Upper lobe of right lung (tissue), 1 donor: Measurements from ENCODE around the gene GGCX. TPM values are rescaled to one million over a fixed set of nuclear protein-coding genes. Genes with fewer than 3 reads are reported as not detected.
A peak's percentile ranks its signal among the peaks of the same experiment; 100 is the strongest.
"Not testable (repeated sequence)": the region's sequence is repeated elsewhere in the genome, so short reads cannot be mapped to it uniquely, and the experiment has no call there.

Experiments used
- ATAC-seq: fragments of 200-7000 bp; cut with Tn5 transposase; one replicate; pipeline ENCODE4 v1.9.1; 2020; ENCODE audit warnings: mild to moderate bottlenecking, moderate library complexity
- DNase-seq: peaks from one replicate; pipeline ENCODE4 v3.0.0-alpha.2; 2020
- H3K27ac ChIP-seq: fragments of 200-600 bp; one replicate; pipeline ENCODE4 v1.8.0; 2022
- H3K27me3 ChIP-seq: fragments of 200-600 bp; one replicate; pipeline ENCODE4 v1.8.0; 2022; ENCODE audit warnings: mild to moderate bottlenecking
- H3K36me3 ChIP-seq: fragments of 200-600 bp; one replicate; pipeline ENCODE4 v1.8.0; 2022
- H3K4me1 ChIP-seq: fragments of 200-600 bp; one replicate; pipeline ENCODE4 v1.8.0; 2022
- H3K4me3 ChIP-seq: fragments of 200-600 bp; one replicate; pipeline ENCODE4 v1.8.0; 2022; ENCODE audit warnings: mild to moderate bottlenecking
- H3K9me3 ChIP-seq: fragments of 200-600 bp; one replicate; pipeline ENCODE4 v1.8.0; 2022
- CTCF ChIP-seq: fragments of 200-600 bp; IDR thresholded peaks from one replicate; pipeline ENCODE4 v1.8.0; 2022; ENCODE audit warnings: antibody characterized with exemption
- intact Hi-C: fragments of 100-400 bp; cut with DNase I; formaldehyde crosslinking; loops from one replicate; pipeline ENCODE4 v1.11.0; 2022
- total RNA-seq: library from RNA; stranded (reverse); fragmentation: NEBNext Ultra II Directional; extraction: Animal tissue kit (Norgen Biotek cat#: 25700); gene quantifications from one replicate; pipeline ENCODE4 v1.2.1, GENCODE V29; 2021
- donor health status: DM: no; HTN: yes; CAD: no; lungs with severe emphysema.

Gene GGCX
- total RNA-seq, 1 donor from 2014 or later, result 73.2 TPM

DNA sequence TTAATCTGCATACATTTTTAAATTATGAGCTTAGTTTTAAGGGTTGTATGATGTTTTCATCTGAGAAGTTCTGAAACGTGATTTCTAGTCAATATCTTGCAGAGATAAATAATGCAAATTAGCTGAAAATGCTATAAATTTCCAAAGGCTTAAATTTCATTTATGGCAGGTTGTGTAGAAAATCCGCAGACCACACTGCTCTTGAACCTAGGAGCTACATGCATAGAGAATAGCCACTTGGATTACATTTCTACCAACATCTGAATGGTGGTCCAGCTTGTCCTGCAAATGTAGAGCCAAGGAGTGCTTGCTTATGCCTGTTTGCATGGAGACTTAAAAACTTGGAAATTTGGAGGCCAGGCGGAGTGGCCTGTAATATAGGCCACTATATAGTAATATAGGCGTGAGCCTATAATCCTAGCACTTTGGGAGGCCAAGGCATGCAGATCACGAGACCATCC lies 15.5 kb downstream of the GGCX start:
- DNase-seq (no peak), ATAC-seq (no peak)
- no peak for TF ChIP-seq CTCF
- Histone ChIP-seq H3K27me3 (no peaks in the 10 kb centered on the region), H3K4me3 (no peak overlapping the region), H3K27ac (no peak overlapping the region), H3K9me3 (no peaks in the 10 kb centered on the region), H3K4me1 (peaks cover 26% of the 10 kb centered on the region), H3K36me3 (peaks cover 99% of the 10 kb centered on the region)
- intact Hi-C loops, result loop anchor here (2.0 kb wide), 1 partner anchor 125 kb away; no protein-coding TSS in a partner anchor

GRCh38 chr2:85544915-85545779 lies 16.1 kb downstream of the GGCX start:
- H3K27ac ChIP-seq, ATAC-seq, H3K9me3 ChIP-seq, H3K27me3 ChIP-seq, intact Hi-C loops, H3K4me3 ChIP-seq, DNase-seq: not testable (repeated sequence)
- Histone ChIP-seq H3K36me3 (peaks cover 94% of the 10 kb centered on the region), H3K4me1 (peaks cover 31% of the 10 kb centered on the region)

DNA sequence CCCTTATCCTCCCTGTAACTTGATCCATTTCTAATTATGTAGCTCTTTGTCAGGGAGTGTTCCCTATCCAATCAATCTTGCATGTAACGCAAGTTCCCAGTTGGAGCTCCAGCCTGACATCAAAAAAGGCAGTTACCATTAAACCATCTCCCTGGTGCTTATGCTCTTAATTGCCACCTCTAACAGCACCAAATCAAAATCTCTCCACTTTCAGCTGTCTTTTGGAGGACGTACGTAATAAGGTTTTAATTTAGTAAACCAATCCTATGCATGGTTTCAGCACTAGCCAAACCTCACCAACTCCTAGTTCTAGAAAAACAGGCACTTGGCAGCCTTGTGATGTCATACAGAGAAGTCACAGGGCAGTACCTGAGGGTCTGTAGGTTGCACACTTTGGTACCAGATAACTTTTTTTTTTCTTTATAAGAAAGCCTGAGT lies 17.0 kb downstream of the GGCX start:
- H3K27ac ChIP-seq, intact Hi-C loops, ATAC-seq, DNase-seq, H3K27me3 ChIP-seq, H3K4me3 ChIP-seq, H3K9me3 ChIP-seq: not testable (repeated sequence)
- Histone ChIP-seq H3K4me1 (peaks cover 31% of the 10 kb centered on the region), H3K36me3 (peaks cover 85% of the 10 kb centered on the region)

DNA sequence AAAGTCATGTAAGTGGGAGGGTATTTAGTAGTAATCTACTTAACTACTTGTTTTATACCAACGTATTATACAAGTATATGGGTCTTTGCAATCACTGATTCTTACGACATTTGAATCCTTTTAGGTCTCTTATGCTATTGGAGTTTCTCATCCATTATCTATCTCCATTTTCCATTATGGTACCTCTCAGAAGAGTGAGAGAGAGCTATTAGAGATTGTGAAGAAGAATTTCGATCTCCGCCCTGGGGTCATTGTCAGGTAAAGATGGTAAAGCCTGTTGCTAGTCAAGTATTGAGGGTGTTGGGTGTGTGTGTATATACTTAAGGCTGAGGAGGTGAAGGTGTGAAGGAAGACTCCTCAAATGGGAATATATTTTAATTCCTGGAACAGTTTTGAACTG lies 18.5 kb downstream of the GGCX start:
- intact Hi-C loops, result no loop called here
- H3K4me3 ChIP-seq, result no peak overlapping the region
- H3K27ac ChIP-seq, result no peak overlapping the region
- no peak for DNase-seq
- H3K9me3 ChIP-seq, result no peaks in the 10 kb centered on the region
- H3K36me3 ChIP-seq, result peaks cover 70% of the 10 kb centered on the region
- H3K4me1 ChIP-seq, result peaks cover 31% of the 10 kb centered on the region
- no peaks in the 10 kb centered on the region for H3K27me3 ChIP-seq
- TF ChIP-seq CTCF, result no peak
- ATAC-seq, result no peak

- no peaks in the 10 kb centered on the region for H3K27me3 ChIP-seq
- intact Hi-C loops, result no loop called here
- peaks cover 61% of the 10 kb centered on the region for H3K36me3 ChIP-seq
- no peak overlapping the region for H3K27ac ChIP-seq
- ATAC-seq (no peak), DNase-seq (no peak)
- peak overlapping the region; percentile 97 for H3K4me3 ChIP-seq
- H3K4me1 ChIP-seq, result peaks cover 38% of the 10 kb centered on the region
- TF ChIP-seq CTCF, result no peak
- no peaks in the 10 kb centered on the region for H3K9me3 ChIP-seq
Measured at GRCh38 chr2:85541753-85542457, 19.4 kb downstream of the GGCX start.

DNA sequence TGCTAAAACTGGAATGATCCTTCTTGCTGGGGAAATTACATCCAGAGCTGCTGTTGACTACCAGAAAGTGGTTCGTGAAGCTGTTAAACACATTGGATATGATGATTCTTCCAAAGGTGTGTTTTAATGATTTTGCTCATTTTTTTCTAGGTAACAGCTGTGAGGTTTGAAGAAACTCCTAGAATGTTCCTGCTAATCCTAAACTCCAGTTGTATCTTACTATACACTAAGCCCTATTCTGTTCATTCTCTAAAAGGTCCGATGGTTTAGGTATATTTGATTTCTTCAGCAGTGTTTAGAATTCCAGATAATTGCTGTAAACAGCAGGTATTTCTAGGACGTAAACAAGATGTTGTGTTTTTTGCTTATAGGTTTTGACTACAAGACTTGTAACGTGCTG lies 20.0 kb downstream of the GGCX start:
- H3K4me3 ChIP-seq, result peak overlapping the region; percentile 97
- H3K27me3 ChIP-seq, result no peaks in the 10 kb centered on the region
- TF ChIP-seq CTCF, result no peak
- H3K36me3 ChIP-seq, result peaks cover 56% of the 10 kb centered on the region
- DNase-seq (no peak), ATAC-seq (no peak)
- intact Hi-C loops, result no loop called here
- H3K4me1 ChIP-seq, result peaks cover 44% of the 10 kb centered on the region
- no peak overlapping the region for H3K27ac ChIP-seq
- no peaks in the 10 kb centered on the region for H3K9me3 ChIP-seq
